GM12873 (cell line): ENCODE results near the gene ZNF829.

Experiments used
- CTCF ChIP-seq: IDR thresholded peaks from 2 replicates; pipeline ENCODE4 v1.5.1; 2012; ENCODE audit warnings: low read depth, mild to moderate bottlenecking, moderate library complexity, low read length, control low read depth; ENCODE audit not compliant: insufficient read depth; ENCODE audit errors: missing control alignments

The ZNF829 gene

GRCh38 chr19:36916991-36917390 is 900 bp upstream of the ZNF829 start:
- no peak for TF ChIP-seq CTCF

- TF ChIP-seq CTCF, result no peak
These were observed 17.7 kb downstream of the ZNF829 start for GRCh38 chr19:36898422-36898821.

- TF ChIP-seq CTCF, result no peak
These were observed 21.2 kb downstream of the ZNF829 start for GRCh38 chr19:36894849-36895383.

- TF ChIP-seq CTCF, result no peak
These were observed 24.2 kb downstream of the ZNF829 start for GRCh38 chr19:36891768-36892357.

- TF ChIP-seq CTCF, result no peak
These were observed 38.8 kb downstream of the ZNF829 start for GRCh38 chr19:36876993-36877938.

GRCh38 chr19:36851898-36852297 is 64.2 kb downstream of the ZNF829 start:
- TF ChIP-seq CTCF, result no peak

- no peak for TF ChIP-seq CTCF
These were observed 65.3 kb downstream of the ZNF829 start, which contains the start of gene ZNF345 for GRCh38 chr19:36850559-36851442. Gene ZNF345, plus strand, starts transcription at chr19:36850876. Its CDS starts 25,955 bp downstream, at chr19:36876831.
